Embryonic facial prominence (tissue), 1 donor: ENCODE results near the gene ASB12.

ENCODE experiments used
- DNase-seq: peaks from one replicate; pipeline ENCODE4 v3.0.0-alpha.2; 2016; ENCODE audit errors: extremely low spot score

ASB12 gene

GRCh38 chrX:64186974-64187761, 43.2 kb downstream of the ASB12 start:
- DNase-seq, result no peak

DNA sequence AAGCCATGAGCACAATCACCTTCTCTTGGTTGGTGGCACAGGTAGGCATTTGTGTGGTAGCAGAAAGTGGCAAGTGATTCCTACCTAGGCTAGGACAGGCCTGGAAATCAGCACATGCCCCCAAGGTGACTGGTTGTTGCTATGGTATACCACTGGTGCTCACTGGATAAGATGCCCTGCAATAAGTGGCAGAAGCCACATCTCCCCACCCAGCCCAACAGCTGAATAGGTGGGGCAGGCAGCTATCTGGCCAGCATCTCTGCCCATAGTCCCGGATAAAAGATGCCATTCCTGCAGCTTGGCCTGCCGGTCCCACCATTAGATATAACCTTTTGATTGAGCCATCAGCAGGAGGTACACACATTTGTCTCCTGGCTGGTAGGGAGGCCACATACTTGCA, 46.0 kb downstream of the ASB12 start:
- DNase-seq, result no peak

DNA sequence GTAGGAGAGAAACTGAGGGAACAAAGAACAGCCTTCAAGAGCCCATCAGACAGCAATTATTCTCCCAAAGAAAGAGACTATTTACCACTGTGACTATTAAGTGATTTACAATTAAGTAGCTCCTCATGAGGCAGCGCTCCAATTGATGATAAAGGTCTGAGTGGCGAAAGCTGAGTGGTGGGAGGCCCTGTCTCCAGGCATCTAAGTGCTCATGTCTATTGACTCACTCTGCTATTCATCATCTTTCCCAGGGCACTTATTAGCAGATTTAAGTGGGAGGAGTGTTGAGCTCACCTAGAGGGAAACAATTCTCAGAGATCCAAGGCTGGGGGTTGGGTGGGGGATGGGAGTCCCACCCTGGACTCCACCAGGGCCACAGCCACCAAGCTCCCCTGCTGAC, 48.2 kb downstream of the ASB12 start:
- DNase-seq, result no peak

- DNase-seq, result no peak
Observed at GRCh38 chrX:64176876-64177275, 53.5 kb downstream of the ASB12 start.
